K562 (cell line): ENCODE measurements around the gene MYADM. TPM values are rescaled to one million over a fixed set of nuclear protein-coding genes. Genes with fewer than 3 reads are reported as not detected.

Experiments used
- ESRRB ChIP-seq: fragments of 250-450 bp; sonication (Bioruptor Pico); IDR thresholded peaks from 2 replicates; pipeline ENCODE4 v1.5.0; 2020; ENCODE audit warnings: mild to moderate bottlenecking, moderate library complexity, borderline replicate concordance
- MCM2 ChIP-seq: fragments of 450-650 bp; IDR thresholded peaks from 2 replicates; pipeline ENCODE4 v1.6.1; 2017; ENCODE audit warnings: low read depth, mild to moderate bottlenecking
- MEF2D ChIP-seq: conservative IDR thresholded peaks from 2 replicates; pipeline ENCODE4 v1.6.1; 2016; ENCODE audit warnings: low read depth, missing genetic modification characterization, missing compliant biosample characterization
- MXI1 ChIP-seq: IDR thresholded peaks from 2 replicates; pipeline ENCODE4 v1.6.1; 2011; ENCODE audit warnings: low read depth, mild to moderate bottlenecking, improper control_type of control experiment, low read length
- NFRKB ChIP-seq: fragments of 450-650 bp; IDR thresholded peaks from 2 replicates; pipeline ENCODE4 v1.6.1; 2016; ENCODE audit warnings: low read depth
- PHF8 ChIP-seq: fragments of 200-600 bp; sonication (generic); IDR thresholded peaks from 2 replicates; pipeline ENCODE4 v1.6.1; 2012; ENCODE audit warnings: mixed run types, mild to moderate bottlenecking, inconsistent platforms, low read length, moderate library complexity, borderline replicate concordance
- RB1 ChIP-seq: fragments of 450-650 bp; IDR thresholded peaks from 2 replicates; pipeline ENCODE4 v1.6.1; 2017; ENCODE audit warnings: low read depth, mild to moderate bottlenecking
- SP1 ChIP-seq: sonication (generic); formaldehyde crosslinking; IDR thresholded peaks from 2 replicates; pipeline ENCODE4 v1.8.1; 2022; ENCODE audit warnings: mild to moderate bottlenecking, missing genetic modification reagents
- ZNF324 ChIP-seq: fragments of 250-450 bp; sonication (Bioruptor Pico); IDR thresholded peaks from 2 replicates; pipeline ENCODE4 v1.4.0; 2020; ENCODE audit warnings: mild to moderate bottlenecking
- ZNF347 ChIP-seq: fragments of 450-650 bp; formaldehyde crosslinking; IDR thresholded peaks from 2 replicates; pipeline ENCODE4 v1.4.0; 2020; ENCODE audit warnings: low read depth, mild to moderate bottlenecking, moderate library complexity
- ZSCAN29 ChIP-seq: fragments of 450-650 bp; IDR thresholded peaks from 2 replicates; pipeline ENCODE4 v1.6.1; 2017
- polyA plus RNA-seq, 8 experiments: library from polyadenylated mRNA; depleted of rRNA in 4 of 8; stranded (reverse) in 5 of 8; unstranded in 3 of 8; fragments of >200 nt; fragmentation: Nextera tagmentation in 2 of 8; fragmentation: Illumina TruSeq in 1 of 8; extraction: Ambion mirVana in 2 of 8; extraction: Trizol in 1 of 8; gene quantifications; 2 replicates each; pipeline versions ENCODE4 v1.2.1 to v1.2.3, GENCODE V29; 2011 to 2014; ENCODE audit warnings: inconsistent platforms in 1 of 8, missing spikeins in 1 of 8
- total RNA-seq, 7 experiments: library from RNA; depleted of rRNA in 6 of 7; stranded (reverse); fragments of >200 nt in 6 of 7; fragmentation: Illumina TruSeq in 2 of 7; extraction: Trizol in 2 of 7; gene quantifications; 2 replicates each; pipeline versions ENCODE4 v1.2.1 to v1.2.3, GENCODE V29; 2011 to 2021; ENCODE audit warnings: low replicate concordance in 1 of 7
- TF ChIP-seq, protein P1 (sequence below): fragments of 250-450 bp; sonication (Bioruptor Pico); IDR thresholded peaks from 2 replicates; pipeline ENCODE4 v1.5.0; 2020; ENCODE audit warnings: mild to moderate bottlenecking, borderline replicate concordance
- TF ChIP-seq, protein P2 (sequence below): fragments of 450-650 bp; IDR thresholded peaks from 2 replicates; pipeline ENCODE4 v1.6.1; 2016
- TF ChIP-seq, protein P3 (sequence below), 3 experiments: fragments of 200-800 bp in 1 of 3; sonication (Bioruptor generic) in 1 of 3; sonication (generic) in 1 of 3; formaldehyde crosslinking in 1 of 3; IDR thresholded peaks; 2 replicates each; pipeline versions ENCODE4 v1.6.1 to v1.8.0; 2016 to 2022; ENCODE audit warnings: mild to moderate bottlenecking in 2 of 3, missing compliant biosample characterization in 2 of 3, missing genetic modification characterization in 2 of 3, missing genetic modification reagents in 1 of 3

Gene MYADM
- total and polyA plus RNA-seq, 9 of the 15 experiments (the other 6 are each of a cell fraction or from before 2014, with no cell fraction given): 4.5 to 70.3 (median 14.4) TPM

DNA sequence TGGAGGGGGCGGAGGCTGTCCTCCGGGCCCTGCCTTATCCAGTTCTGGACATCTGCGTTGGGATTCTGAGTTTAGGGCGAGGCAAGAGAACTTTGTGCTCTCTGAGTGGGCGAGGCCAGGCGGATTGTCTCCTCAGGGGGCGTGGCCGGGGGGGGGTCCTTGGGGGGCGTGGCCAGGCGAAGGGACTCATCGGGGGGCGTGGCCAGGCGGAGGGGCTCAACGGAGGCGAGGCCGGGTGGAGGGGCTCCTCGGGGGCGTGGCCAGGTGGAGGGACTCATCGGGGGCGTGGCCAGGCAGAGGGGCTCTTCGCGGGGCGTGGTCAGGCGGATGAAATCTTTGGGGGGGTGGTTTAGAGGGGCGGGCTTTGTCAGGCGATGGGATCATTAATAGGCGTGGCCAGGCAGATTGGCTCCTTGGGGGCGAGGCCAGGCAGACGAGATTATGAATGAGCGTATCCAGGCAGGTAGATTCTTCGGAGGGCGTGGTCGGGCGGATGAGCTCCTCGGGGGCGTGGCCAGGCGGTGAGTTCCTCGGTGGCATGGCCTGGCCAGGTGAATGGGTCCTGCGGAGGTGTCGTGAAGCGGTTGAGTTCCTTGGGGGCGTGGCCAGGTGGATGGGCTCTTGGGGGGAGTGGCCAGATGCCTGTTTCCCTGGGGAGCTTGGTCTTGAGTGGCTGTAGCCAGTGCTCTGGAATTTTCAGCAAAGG, 31.1 kb downstream of the MYADM start (continued):
- TF ChIP-seq ESRRB (no peak), MEF2D (tag) (no peak), MXI1 (no peak), SP1 (peak; percentile 61), PHF8 (no peak), ZSCAN29 (no peak), RB1 (no peak), ZNF324 (CRISPR knock-in tag) (no peak), MCM2 (no peak), ZNF347 (CRISPR knock-in tag) (no peak), NFRKB (no peak)
- TF ChIP-seq, protein P1, sequence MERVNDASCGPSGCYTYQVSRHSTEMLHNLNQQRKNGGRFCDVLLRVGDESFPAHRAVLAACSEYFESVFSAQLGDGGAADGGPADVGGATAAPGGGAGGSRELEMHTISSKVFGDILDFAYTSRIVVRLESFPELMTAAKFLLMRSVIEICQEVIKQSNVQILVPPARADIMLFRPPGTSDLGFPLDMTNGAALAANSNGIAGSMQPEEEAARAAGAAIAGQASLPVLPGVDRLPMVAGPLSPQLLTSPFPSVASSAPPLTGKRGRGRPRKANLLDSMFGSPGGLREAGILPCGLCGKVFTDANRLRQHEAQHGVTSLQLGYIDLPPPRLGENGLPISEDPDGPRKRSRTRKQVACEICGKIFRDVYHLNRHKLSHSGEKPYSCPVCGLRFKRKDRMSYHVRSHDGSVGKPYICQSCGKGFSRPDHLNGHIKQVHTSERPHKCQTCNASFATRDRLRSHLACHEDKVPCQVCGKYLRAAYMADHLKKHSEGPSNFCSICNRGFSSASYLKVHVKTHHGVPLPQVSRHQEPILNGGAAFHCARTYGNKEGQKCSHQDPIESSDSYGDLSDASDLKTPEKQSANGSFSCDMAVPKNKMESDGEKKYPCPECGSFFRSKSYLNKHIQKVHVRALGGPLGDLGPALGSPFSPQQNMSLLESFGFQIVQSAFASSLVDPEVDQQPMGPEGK: no peak
- TF ChIP-seq, protein P2, sequence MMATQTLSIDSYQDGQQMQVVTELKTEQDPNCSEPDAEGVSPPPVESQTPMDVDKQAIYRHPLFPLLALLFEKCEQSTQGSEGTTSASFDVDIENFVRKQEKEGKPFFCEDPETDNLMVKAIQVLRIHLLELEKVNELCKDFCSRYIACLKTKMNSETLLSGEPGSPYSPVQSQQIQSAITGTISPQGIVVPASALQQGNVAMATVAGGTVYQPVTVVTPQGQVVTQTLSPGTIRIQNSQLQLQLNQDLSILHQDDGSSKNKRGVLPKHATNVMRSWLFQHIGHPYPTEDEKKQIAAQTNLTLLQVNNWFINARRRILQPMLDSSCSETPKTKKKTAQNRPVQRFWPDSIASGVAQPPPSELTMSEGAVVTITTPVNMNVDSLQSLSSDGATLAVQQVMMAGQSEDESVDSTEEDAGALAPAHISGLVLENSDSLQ: peak; percentile 52; the same call in 1 of the 2 replicates
- TF ChIP-seq, protein P3, sequence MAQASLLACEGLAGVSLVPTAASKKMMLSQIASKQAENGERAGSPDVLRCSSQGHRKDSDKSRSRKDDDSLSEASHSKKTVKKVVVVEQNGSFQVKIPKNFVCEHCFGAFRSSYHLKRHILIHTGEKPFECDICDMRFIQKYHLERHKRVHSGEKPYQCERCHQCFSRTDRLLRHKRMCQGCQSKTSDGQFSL (CRISPR knock-in tag; IDR thresholded peaks at IDR 0.05): peak; percentile 13; the same call in 1 of the 2 replicates
- TF ChIP-seq, protein P3 (tag; IDR thresholded peaks at IDR 0.05): peak in 1 of 2 experiments; percentile 79; a peak in 2 of 4 replicates
